Keratinocyte (primary cell): Measurements from ENCODE around the gene SLC25A21. TPM values are rescaled to one million over a fixed set of nuclear protein-coding genes. Genes with fewer than 3 reads are reported as not detected.

Experiments used
- DNase-seq: peaks from one replicate; pipeline ENCODE4 v3.0.0-alpha.2; 2011; ENCODE audit warnings: low read depth, missing footprints, low spot score
- FAIRE-seq: peaks from 2 replicates; lab custom pipeline; 2011; peaks lifted over from hg19 to GRCh38; lab: Jason Lieb, UNC
- H2AFZ ChIP-seq: 2 replicates; pipeline ENCODE4 v1.6.0; 2012; ENCODE audit warnings: low read length, control low read depth, inconsistent platforms; ENCODE audit not compliant: control insufficient read depth
- H3K27ac ChIP-seq: 2 replicates; pipeline ENCODE4 v1.5.1; 2011; ENCODE audit warnings: low read length; ENCODE audit not compliant: control insufficient read depth, insufficient read depth
- H3K27me3 ChIP-seq: 3 replicates; pipeline ENCODE4 v1.6.0; 2011; ENCODE audit warnings: low read length; ENCODE audit not compliant: control insufficient read depth, insufficient read depth; ENCODE audit errors: extremely low read depth
- H3K36me3 ChIP-seq, 2 experiments: 2 replicates in 1 of 2; 3 replicates in 1 of 2; pipeline ENCODE4 v1.5.1; 2011; ENCODE audit warnings: low read length in 2 of 2, mild to moderate bottlenecking in 1 of 2; ENCODE audit not compliant: control insufficient read depth in 2 of 2, insufficient read depth in 2 of 2; ENCODE audit errors: extremely low read depth in 1 of 2
- H3K4me1 ChIP-seq: 3 replicates; pipeline ENCODE4 v1.5.1; 2011; ENCODE audit warnings: low read length; ENCODE audit not compliant: control insufficient read depth, insufficient read depth; ENCODE audit errors: extremely low read depth
- H3K4me2 ChIP-seq: 3 replicates; pipeline ENCODE4 v1.6.0; 2011; ENCODE audit warnings: low read depth, low read length; ENCODE audit not compliant: control insufficient read depth, insufficient read depth; ENCODE audit errors: extremely low read depth
- H3K4me3 ChIP-seq, 3 experiments: fragments of 200-600 bp in 1 of 3; sonication (generic) in 1 of 3; 2 replicates in 2 of 3; 3 replicates in 1 of 3; pipeline ENCODE4 v1.5.1; 2011 to 2016; ENCODE audit warnings: low read length in 3 of 3, mild to moderate bottlenecking in 3 of 3, control low read depth in 2 of 3, inconsistent platforms in 1 of 3, low read depth in 1 of 3, mixed read lengths in 1 of 3, mixed run types in 1 of 3, moderate library complexity in 1 of 3; ENCODE audit not compliant: control insufficient read depth in 2 of 3, insufficient read depth in 2 of 3; ENCODE audit errors: extremely low read depth in 1 of 3
- H3K79me2 ChIP-seq: 2 replicates; pipeline ENCODE4 v1.6.0; 2012; ENCODE audit warnings: low read length; ENCODE audit not compliant: control insufficient read depth, insufficient read depth
- H3K9ac ChIP-seq: 3 replicates; pipeline ENCODE4 v1.6.0; 2011; ENCODE audit warnings: low read length; ENCODE audit not compliant: control insufficient read depth, insufficient read depth; ENCODE audit errors: extremely low read depth
- H3K9me1 ChIP-seq: 3 replicates; pipeline ENCODE4 v1.6.0; 2011; ENCODE audit warnings: low read length; ENCODE audit not compliant: control insufficient read depth, insufficient read depth; ENCODE audit errors: extremely low read depth
- H3K9me3 ChIP-seq: 2 replicates; pipeline ENCODE4 v1.5.1; 2012; ENCODE audit warnings: low read depth, low read length; ENCODE audit not compliant: control insufficient read depth
- H4K20me1 ChIP-seq: 3 replicates; pipeline ENCODE4 v1.6.0; 2011; ENCODE audit warnings: low read length; ENCODE audit not compliant: control insufficient read depth, insufficient read depth; ENCODE audit errors: extremely low read depth
- EZH2 ChIP-seq: IDR thresholded peaks from one replicate; pipeline ENCODE4 v1.6.1; 2012; ENCODE audit warnings: inconsistent platforms, mild to moderate bottlenecking, low read length, moderate library complexity
- dilution Hi-C: fragments of 300-500 bp; cut with MboI; formaldehyde crosslinking; loops from one replicate; pipeline ENCODE4 v1.7.0; 2020; ENCODE audit warnings: low sequenced_read_pairs; ENCODE audit not compliant: extremely low pct_ligation_motif_present
- polyA plus RNA-seq, 5 experiments: library from polyadenylated mRNA; depleted of rRNA in 3 of 5; stranded (reverse) in 3 of 5; stranded (forward) in 1 of 5; unstranded in 1 of 5; fragments of >200 nt; gene quantifications; 1 replicate in 1 of 5; 2 replicates in 3 of 5; 3 replicates in 1 of 5; pipeline versions ENCODE4 v1.2.1 to v1.2.3, GENCODE V29; 2011 to 2012; ENCODE audit warnings: missing spikeins in 2 of 5, low read depth in 1 of 5, low replicate concordance in 1 of 5
- TF ChIP-seq, protein P1 (sequence below), 3 experiments: IDR thresholded peaks in 1 of 3; conservative IDR thresholded peaks in 1 of 3; optimal IDR thresholded peaks in 1 of 3; 2 replicates in 2 of 3; 3 replicates in 1 of 3; pipeline versions ENCODE3 to v1.5.1; 2011; ENCODE audit warnings: low read length in 3 of 3, mild to moderate bottlenecking in 3 of 3, moderate library complexity in 2 of 3, control low read depth in 1 of 3, inconsistent platforms in 1 of 3; ENCODE audit not compliant: insufficient read depth in 2 of 3; ENCODE audit errors: extremely low read depth in 1 of 3

SLC25A21 gene
- polyA plus RNA-seq, 1 donor (not counting 4 experiments of a cell fraction or from before 2014, with no cell fraction given) = 0.66 TPM

GRCh38 chr14:36834293-36834692 lies 338.1 kb downstream of the SLC25A21 start:
- no peak overlapping the region for H2AFZ ChIP-seq
- dilution Hi-C loops = no loop called here
- no peak for FAIRE-seq

DNA sequence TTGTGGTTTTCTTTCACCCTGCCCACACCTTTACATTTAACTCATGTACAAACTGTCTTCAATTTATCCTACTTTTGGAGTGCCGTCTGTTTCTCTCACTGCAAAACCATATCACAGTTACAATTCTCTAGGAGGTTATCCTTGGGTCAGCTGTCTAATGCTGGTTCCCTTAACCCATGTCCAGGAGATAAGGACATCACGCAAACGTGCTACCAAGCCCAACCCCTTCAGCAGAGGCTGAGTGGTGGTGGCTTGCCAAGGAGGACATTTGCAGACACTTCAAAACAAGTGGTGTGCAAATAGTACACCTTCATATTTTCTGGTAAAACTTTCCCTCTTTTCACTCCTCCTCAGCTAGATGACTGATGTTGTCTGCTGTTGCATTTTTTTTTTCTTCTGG lies 342.9 kb downstream of the SLC25A21 start:
- no peak for FAIRE-seq

More at GRCh38 chr14:36834293-36834692, 338.1 kb downstream of the SLC25A21 start:
- H4K20me1 ChIP-seq = no peaks in the 10 kb centered on the region
- no peaks in the 10 kb centered on the region for H3K79me2 ChIP-seq
- H3K27me3 ChIP-seq = no peaks in the 10 kb centered on the region
- no peak overlapping the region for H3K9ac ChIP-seq
- H3K4me2 ChIP-seq = no peak overlapping the region
- H3K9me3 ChIP-seq = no peaks in the 10 kb centered on the region
- H3K4me3 ChIP-seq = no peak overlapping the region
- TF ChIP-seq EZH2 = no peak
- TF ChIP-seq, protein P1, sequence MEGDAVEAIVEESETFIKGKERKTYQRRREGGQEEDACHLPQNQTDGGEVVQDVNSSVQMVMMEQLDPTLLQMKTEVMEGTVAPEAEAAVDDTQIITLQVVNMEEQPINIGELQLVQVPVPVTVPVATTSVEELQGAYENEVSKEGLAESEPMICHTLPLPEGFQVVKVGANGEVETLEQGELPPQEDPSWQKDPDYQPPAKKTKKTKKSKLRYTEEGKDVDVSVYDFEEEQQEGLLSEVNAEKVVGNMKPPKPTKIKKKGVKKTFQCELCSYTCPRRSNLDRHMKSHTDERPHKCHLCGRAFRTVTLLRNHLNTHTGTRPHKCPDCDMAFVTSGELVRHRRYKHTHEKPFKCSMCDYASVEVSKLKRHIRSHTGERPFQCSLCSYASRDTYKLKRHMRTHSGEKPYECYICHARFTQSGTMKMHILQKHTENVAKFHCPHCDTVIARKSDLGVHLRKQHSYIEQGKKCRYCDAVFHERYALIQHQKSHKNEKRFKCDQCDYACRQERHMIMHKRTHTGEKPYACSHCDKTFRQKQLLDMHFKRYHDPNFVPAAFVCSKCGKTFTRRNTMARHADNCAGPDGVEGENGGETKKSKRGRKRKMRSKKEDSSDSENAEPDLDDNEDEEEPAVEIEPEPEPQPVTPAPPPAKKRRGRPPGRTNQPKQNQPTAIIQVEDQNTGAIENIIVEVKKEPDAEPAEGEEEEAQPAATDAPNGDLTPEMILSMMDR (optimal IDR thresholded peaks at IDR 0.05 in 1 of 3, IDR thresholded peaks at IDR 0.05 in 1 of 3, conservative IDR thresholded peaks at IDR 0.05 in 1 of 3; ENCODE audit: extremely low read depth in 1 of 3, insufficient read depth in 2 of 3, low read length in 3 of 3) = no peak
- no peaks in the 10 kb centered on the region for H3K36me3 ChIP-seq
- H3K4me1 ChIP-seq = no peaks in the 10 kb centered on the region
- H3K9me1 ChIP-seq = no peaks in the 10 kb centered on the region
- DNase-seq = no peak
- H3K27ac ChIP-seq = no peak overlapping the region

More for the DNA sequence above, 342.9 kb downstream of the SLC25A21 start:
- H3K79me2 ChIP-seq = no peaks in the 10 kb centered on the region
- dilution Hi-C loops = no loop called here
- TF ChIP-seq, protein P1 (optimal IDR thresholded peaks at IDR 0.05 in 1 of 3, IDR thresholded peaks at IDR 0.05 in 1 of 3, conservative IDR thresholded peaks at IDR 0.05 in 1 of 3; ENCODE audit: extremely low read depth in 1 of 3, insufficient read depth in 2 of 3, low read length in 3 of 3) = no peak
- TF ChIP-seq EZH2 = no peak
- H3K27ac ChIP-seq = no peak overlapping the region
- H4K20me1 ChIP-seq = no peaks in the 10 kb centered on the region
- no peaks in the 10 kb centered on the region for H3K9me1 ChIP-seq
- H3K36me3 ChIP-seq = no peaks in the 10 kb centered on the region
- no peak overlapping the region for H3K4me2 ChIP-seq
- H2AFZ ChIP-seq = no peak overlapping the region
- no peak overlapping the region for H3K9ac ChIP-seq
- H3K27me3 ChIP-seq = no peaks in the 10 kb centered on the region
- no peaks in the 10 kb centered on the region for H3K9me3 ChIP-seq
- H3K4me3 ChIP-seq = no peak overlapping the region
- DNase-seq = no peak
- H3K4me1 ChIP-seq = no peaks in the 10 kb centered on the region
